ENCODE data around the gene LGI2.

The LGI2 gene

GRCh38 chr4:24993551-24994080 lies 37.1 kb downstream of the LGI2 start:
- DNase-seq (ENCODE audit: low spot score) = no peak

GRCh38 chr4:24992968-24993367 lies 37.8 kb downstream of the LGI2 start:
- DNase-seq (ENCODE audit: low spot score) = no peak

GRCh38 chr4:24991015-24991414 lies 39.7 kb downstream of the LGI2 start:
- DNase-seq (ENCODE audit: low spot score) = no peak

- no peak for DNase-seq (ENCODE audit: low spot score)
These were observed 41.4 kb downstream of the LGI2 start for GRCh38 chr4:24989327-24989726.

- peak; percentile 65 for DNase-seq (ENCODE audit: low spot score)
These were observed 42.0 kb downstream of the LGI2 start for GRCh38 chr4:24988776-24989175.

GRCh38 chr4:24984602-24985532 lies 45.9 kb downstream of the LGI2 start:
- no peak for DNase-seq (ENCODE audit: low spot score)

GRCh38 chr4:24980740-24981139 lies 50.0 kb downstream of the LGI2 start:
- DNase-seq (ENCODE audit: low spot score) = no peak

GRCh38 chr4:24980064-24980690 lies 50.6 kb downstream of the LGI2 start:
- peak; percentile 70 for DNase-seq (ENCODE audit: low spot score)

GRCh38 chr4:24979554-24979953 lies 51.2 kb downstream of the LGI2 start:
- no peak for DNase-seq (ENCODE audit: low spot score)

- no peak for DNase-seq (ENCODE audit: low spot score)
These were observed 52.3 kb downstream of the LGI2 start for GRCh38 chr4:24978291-24979075.

- no peak for DNase-seq (ENCODE audit: low spot score)
These were observed 55.2 kb downstream of the LGI2 start for GRCh38 chr4:24975510-24975909.

- peak; percentile 71 for DNase-seq (ENCODE audit: low spot score)
These were observed 56.8 kb downstream of the LGI2 start for GRCh38 chr4:24973747-24974601.

- DNase-seq (ENCODE audit: low spot score) = no peak
These were observed 57.4 kb downstream of the LGI2 start for GRCh38 chr4:24973404-24973746.

GRCh38 chr4:24971192-24971591 lies 59.6 kb downstream of the LGI2 start:
- DNase-seq (ENCODE audit: low spot score) = no peak

- DNase-seq (ENCODE audit: low spot score) = no peak
These were observed 60.1 kb downstream of the LGI2 start for GRCh38 chr4:24970635-24971034.

GRCh38 chr4:24970191-24970590 lies 60.6 kb downstream of the LGI2 start:
- DNase-seq (ENCODE audit: low spot score) = no peak

- DNase-seq (ENCODE audit: low spot score) = no peak
These were observed 61.3 kb downstream of the LGI2 start for GRCh38 chr4:24969486-24969885.

GRCh38 chr4:24968992-24969391 lies 61.8 kb downstream of the LGI2 start:
- DNase-seq (ENCODE audit: low spot score) = no peak

GRCh38 chr4:24968278-24968677 lies 62.5 kb downstream of the LGI2 start:
- no peak for DNase-seq (ENCODE audit: low spot score)

- DNase-seq (ENCODE audit: low spot score) = no peak
These were observed 63.4 kb downstream of the LGI2 start for GRCh38 chr4:24967346-24967745.

- no peak for DNase-seq (ENCODE audit: low spot score)
These were observed 64.7 kb downstream of the LGI2 start for GRCh38 chr4:24966076-24966475.

GRCh38 chr4:24965627-24966026 lies 65.1 kb downstream of the LGI2 start:
- DNase-seq (ENCODE audit: low spot score) = no peak
